ENCODE data around the gene DTNBP1.

Gene DTNBP1

GRCh38 chr6:15476631-15477380 is 186.0 kb downstream of the DTNBP1 start:
- no peak for DNase-seq

GRCh38 chr6:15475872-15476271 is 187.0 kb downstream of the DTNBP1 start:
- DNase-seq = no peak

- DNase-seq = no peak
Observed at GRCh38 chr6:15475261-15475660, 187.6 kb downstream of the DTNBP1 start.

GRCh38 chr6:15474196-15474595 is 188.6 kb downstream of the DTNBP1 start:
- no peak for DNase-seq

GRCh38 chr6:15473741-15474161 is 189.1 kb downstream of the DTNBP1 start:
- no peak for DNase-seq

GRCh38 chr6:15473174-15473573 is 189.7 kb downstream of the DTNBP1 start:
- DNase-seq = no peak
